Measurements from ENCODE around the gene GDPD3. TPM values are rescaled to one million over a fixed set of nuclear protein-coding genes. Genes with fewer than 3 reads are reported as not detected.
A peak's percentile ranks its signal among the peaks of the same experiment; 100 is the strongest.

GDPD3 gene
- total and polyA plus RNA-seq, 10 of the 15 experiments (the other 5 are each of a cell fraction or from before 2014, with no cell fraction given) = 0.29 to 3.3 (median 0.97) TPM

DNA sequence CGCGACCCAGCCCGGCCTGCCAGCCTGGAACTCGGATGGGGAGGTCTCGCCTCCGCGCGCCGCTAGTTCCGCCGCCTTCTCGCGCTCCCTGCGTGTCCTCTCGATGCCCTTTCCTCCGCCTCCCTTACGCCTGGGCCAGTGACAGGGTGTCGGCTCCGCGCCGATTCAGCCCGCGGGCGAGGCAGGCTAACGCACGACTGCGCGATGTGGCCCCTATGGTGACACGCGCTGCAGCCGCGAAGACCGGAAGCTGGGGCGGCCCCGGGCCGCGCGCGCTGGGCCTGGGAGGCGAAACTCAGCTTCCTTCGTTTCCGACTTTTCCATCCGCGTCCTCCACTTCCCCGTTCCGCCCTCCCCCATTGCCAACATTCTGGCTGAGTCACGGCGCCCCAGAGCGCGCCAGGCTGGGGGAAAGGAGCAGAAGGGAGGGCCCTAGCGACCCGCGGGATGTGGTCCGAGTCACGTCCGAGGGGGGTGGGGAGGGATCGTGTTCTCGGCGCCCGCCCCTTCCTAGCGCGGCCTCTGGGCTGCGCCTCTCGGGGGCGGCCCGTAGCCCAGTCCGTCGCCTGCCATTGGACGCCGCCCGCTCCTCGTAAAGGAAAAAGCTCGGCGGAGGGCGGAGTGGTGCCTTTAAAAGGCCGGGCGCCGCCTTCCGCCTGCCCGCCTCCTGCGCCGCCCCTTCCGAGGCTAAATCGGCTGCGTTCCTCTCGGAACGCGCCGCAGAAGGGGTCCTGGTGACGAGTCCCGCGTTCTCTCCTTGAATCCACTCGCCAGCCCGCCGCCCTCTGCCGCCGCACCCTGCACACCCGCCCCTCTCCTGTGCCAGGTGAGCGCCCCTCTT, 48.0 kb downstream of the GDPD3 start, which contains the start of gene ALDOA (continued):
- TF ChIP-seq PAX5 (IDR thresholded peaks at IDR 0.05; ENCODE audit: borderline replicate concordance, low read depth, low read length) (peak; percentile 57; the same call in 1 of the 2 replicates), SMC3 (IDR thresholded peaks at IDR 0.05; ENCODE audit: borderline replicate concordance, low read length) (no peak), NR2C1 (IDR thresholded peaks at IDR 0.05) (no peak), MYC (IDR thresholded peaks at IDR 0.05; ENCODE audit: insufficient read depth, insufficient read length, insufficient replicate concordance, low read length, severe bottlenecking) (peak; percentile 82), PAX8 (IDR thresholded peaks at IDR 0.05) (no peak), JUND (IDR thresholded peaks at IDR 0.05; ENCODE audit: low read depth, low read length) (peak; percentile 35; the same call in 1 of the 2 replicates), YBX1 (IDR thresholded peaks at IDR 0.05) (no peak), EP300 (IDR thresholded peaks at IDR 0.05; ENCODE audit: borderline replicate concordance in 1 of 2, control insufficient read depth in 1 of 2, low read depth in 2 of 2, low read length in 2 of 2) (peak in 1 of 2 experiments; percentile 51; a peak in 2 of 4 replicates), CHD4 (IDR thresholded peaks at IDR 0.05) (no peak), MTA3 (IDR thresholded peaks at IDR 0.05; ENCODE audit: borderline replicate concordance, low read length) (no peak), SREBF2 (IDR thresholded peaks at IDR 0.05; ENCODE audit: low read length) (0 out of 2 replicates have a peak, but pooled peaks have one; percentile 14), MTA2 (IDR thresholded peaks at IDR 0.05; ENCODE audit: low read depth) (no peak), HCFC1 (IDR thresholded peaks at IDR 0.05; ENCODE audit: low read length) (no peak), EGR1 (IDR thresholded peaks at IDR 0.05; ENCODE audit: borderline replicate concordance in 1 of 2, low read depth in 2 of 2, low read length in 2 of 2) (0 out of 3 replicates have a peak, but pooled peaks of 1 of the 2 experiments have one; percentile 37)
- TF ChIP-seq, protein P1, sequence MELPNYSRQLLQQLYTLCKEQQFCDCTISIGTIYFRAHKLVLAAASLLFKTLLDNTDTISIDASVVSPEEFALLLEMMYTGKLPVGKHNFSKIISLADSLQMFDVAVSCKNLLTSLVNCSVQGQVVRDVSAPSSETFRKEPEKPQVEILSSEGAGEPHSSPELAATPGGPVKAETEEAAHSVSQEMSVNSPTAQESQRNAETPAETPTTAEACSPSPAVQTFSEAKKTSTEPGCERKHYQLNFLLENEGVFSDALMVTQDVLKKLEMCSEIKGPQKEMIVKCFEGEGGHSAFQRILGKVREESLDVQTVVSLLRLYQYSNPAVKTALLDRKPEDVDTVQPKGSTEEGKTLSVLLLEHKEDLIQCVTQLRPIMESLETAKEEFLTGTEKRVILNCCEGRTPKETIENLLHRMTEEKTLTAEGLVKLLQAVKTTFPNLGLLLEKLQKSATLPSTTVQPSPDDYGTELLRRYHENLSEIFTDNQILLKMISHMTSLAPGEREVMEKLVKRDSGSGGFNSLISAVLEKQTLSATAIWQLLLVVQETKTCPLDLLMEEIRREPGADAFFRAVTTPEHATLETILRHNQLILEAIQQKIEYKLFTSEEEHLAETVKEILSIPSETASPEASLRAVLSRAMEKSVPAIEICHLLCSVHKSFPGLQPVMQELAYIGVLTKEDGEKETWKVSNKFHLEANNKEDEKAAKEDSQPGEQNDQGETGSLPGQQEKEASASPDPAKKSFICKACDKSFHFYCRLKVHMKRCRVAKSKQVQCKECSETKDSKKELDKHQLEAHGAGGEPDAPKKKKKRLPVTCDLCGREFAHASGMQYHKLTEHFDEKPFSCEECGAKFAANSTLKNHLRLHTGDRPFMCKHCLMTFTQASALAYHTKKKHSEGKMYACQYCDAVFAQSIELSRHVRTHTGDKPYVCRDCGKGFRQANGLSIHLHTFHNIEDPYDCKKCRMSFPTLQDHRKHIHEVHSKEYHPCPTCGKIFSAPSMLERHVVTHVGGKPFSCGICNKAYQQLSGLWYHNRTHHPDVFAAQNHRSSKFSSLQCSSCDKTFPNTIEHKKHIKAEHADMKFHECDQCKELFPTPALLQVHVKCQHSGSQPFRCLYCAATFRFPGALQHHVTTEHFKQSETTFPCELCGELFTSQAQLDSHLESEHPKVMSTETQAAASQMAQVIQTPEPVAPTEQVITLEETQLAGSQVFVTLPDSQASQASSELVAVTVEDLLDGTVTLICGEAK (IDR thresholded peaks at IDR 0.05; ENCODE audit: borderline replicate concordance) = no peak; the same call in 1 of the 2 replicates
- TF ChIP-seq, protein P2, sequence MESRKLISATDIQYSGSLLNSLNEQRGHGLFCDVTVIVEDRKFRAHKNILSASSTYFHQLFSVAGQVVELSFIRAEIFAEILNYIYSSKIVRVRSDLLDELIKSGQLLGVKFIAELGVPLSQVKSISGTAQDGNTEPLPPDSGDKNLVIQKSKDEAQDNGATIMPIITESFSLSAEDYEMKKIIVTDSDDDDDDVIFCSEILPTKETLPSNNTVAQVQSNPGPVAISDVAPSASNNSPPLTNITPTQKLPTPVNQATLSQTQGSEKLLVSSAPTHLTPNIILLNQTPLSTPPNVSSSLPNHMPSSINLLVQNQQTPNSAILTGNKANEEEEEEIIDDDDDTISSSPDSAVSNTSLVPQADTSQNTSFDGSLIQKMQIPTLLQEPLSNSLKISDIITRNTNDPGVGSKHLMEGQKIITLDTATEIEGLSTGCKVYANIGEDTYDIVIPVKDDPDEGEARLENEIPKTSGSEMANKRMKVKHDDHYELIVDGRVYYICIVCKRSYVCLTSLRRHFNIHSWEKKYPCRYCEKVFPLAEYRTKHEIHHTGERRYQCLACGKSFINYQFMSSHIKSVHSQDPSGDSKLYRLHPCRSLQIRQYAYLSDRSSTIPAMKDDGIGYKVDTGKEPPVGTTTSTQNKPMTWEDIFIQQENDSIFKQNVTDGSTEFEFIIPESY (IDR thresholded peaks at IDR 0.05) = no peak
- TF ChIP-seq, protein P3, sequence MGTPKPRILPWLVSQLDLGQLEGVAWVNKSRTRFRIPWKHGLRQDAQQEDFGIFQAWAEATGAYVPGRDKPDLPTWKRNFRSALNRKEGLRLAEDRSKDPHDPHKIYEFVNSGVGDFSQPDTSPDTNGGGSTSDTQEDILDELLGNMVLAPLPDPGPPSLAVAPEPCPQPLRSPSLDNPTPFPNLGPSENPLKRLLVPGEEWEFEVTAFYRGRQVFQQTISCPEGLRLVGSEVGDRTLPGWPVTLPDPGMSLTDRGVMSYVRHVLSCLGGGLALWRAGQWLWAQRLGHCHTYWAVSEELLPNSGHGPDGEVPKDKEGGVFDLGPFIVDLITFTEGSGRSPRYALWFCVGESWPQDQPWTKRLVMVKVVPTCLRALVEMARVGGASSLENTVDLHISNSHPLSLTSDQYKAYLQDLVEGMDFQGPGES (IDR thresholded peaks at IDR 0.05) = no peak
- TF ChIP-seq, protein P4, sequence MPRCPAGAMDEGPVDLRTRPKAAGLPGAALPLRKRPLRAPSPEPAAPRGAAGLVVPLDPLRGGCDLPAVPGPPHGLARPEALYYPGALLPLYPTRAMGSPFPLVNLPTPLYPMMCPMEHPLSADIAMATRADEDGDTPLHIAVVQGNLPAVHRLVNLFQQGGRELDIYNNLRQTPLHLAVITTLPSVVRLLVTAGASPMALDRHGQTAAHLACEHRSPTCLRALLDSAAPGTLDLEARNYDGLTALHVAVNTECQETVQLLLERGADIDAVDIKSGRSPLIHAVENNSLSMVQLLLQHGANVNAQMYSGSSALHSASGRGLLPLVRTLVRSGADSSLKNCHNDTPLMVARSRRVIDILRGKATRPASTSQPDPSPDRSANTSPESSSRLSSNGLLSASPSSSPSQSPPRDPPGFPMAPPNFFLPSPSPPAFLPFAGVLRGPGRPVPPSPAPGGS (IDR thresholded peaks at IDR 0.05; ENCODE audit: borderline replicate concordance, insufficient read depth, low read depth, low read length, poor library complexity, severe bottlenecking) = no peak
- TF ChIP-seq, protein P5, sequence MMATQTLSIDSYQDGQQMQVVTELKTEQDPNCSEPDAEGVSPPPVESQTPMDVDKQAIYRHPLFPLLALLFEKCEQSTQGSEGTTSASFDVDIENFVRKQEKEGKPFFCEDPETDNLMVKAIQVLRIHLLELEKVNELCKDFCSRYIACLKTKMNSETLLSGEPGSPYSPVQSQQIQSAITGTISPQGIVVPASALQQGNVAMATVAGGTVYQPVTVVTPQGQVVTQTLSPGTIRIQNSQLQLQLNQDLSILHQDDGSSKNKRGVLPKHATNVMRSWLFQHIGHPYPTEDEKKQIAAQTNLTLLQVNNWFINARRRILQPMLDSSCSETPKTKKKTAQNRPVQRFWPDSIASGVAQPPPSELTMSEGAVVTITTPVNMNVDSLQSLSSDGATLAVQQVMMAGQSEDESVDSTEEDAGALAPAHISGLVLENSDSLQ (IDR thresholded peaks at IDR 0.05) = no peak; the same call in none of the 2 replicates
